Upper lobe of left lung (tissue), 4 donors: ENCODE results near the gene LRCH1.

Experiments used
- EP300 ChIP-seq, 4 donors: sonication (generic); formaldehyde crosslinking; IDR thresholded peaks; one replicate each; pipeline ENCODE4 v1.5.1; 2017; ENCODE audit warnings: antibody characterized with exemption in 4 of 4, control low read depth in 2 of 4
- POLR2A ChIP-seq, 4 donors: fragments of 450-650 bp; IDR thresholded peaks; one replicate each; pipeline ENCODE4 v1.5.1; 2016 to 2017; ENCODE audit warnings: antibody characterized with exemption in 4 of 4, mild to moderate bottlenecking in 2 of 4
- POLR2AphosphoS5 ChIP-seq, 2 donors: sonication (generic); formaldehyde crosslinking; IDR thresholded peaks; one replicate each; pipeline ENCODE4 v1.5.1; 2017; ENCODE audit warnings: antibody characterized with exemption in 2 of 2
- TF ChIP-seq, protein P1 (sequence below), 6 experiments: fragments of 450-650 bp in 4 of 6; fragments of 200-600 bp in 2 of 6; sonication (generic) in 2 of 6; IDR thresholded peaks; one replicate each; pipeline ENCODE4 v1.5.1; 2016 to 2019; ENCODE audit warnings: antibody characterized with exemption in 6 of 6

DNA sequence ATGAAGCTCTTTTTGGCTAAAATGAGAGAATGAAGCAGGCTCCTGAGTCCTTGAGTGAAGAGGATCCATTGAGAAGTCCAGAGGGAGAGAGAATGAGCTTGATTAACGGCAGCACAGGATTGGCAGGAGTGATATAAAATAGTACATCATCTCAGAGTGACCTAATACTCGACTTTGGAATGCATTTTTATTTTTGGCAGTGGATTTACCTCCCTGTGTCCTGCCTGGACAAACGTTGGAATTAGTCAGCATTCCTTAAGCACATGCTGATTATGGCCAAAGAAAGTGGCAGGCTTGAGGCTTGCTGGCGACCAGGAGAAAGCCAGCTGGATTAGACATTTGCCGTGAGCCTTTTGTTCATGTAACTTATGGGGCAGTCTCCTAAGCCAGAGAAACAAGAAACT lies 22.9 kb downstream of the LRCH1 start:
- TF ChIP-seq POLR2AphosphoS5 (IDR thresholded peaks at IDR 0.05) (no peak), POLR2A (IDR thresholded peaks at IDR 0.05) (no peak), EP300 (IDR thresholded peaks at IDR 0.05) (no peak)
- TF ChIP-seq, protein P1, sequence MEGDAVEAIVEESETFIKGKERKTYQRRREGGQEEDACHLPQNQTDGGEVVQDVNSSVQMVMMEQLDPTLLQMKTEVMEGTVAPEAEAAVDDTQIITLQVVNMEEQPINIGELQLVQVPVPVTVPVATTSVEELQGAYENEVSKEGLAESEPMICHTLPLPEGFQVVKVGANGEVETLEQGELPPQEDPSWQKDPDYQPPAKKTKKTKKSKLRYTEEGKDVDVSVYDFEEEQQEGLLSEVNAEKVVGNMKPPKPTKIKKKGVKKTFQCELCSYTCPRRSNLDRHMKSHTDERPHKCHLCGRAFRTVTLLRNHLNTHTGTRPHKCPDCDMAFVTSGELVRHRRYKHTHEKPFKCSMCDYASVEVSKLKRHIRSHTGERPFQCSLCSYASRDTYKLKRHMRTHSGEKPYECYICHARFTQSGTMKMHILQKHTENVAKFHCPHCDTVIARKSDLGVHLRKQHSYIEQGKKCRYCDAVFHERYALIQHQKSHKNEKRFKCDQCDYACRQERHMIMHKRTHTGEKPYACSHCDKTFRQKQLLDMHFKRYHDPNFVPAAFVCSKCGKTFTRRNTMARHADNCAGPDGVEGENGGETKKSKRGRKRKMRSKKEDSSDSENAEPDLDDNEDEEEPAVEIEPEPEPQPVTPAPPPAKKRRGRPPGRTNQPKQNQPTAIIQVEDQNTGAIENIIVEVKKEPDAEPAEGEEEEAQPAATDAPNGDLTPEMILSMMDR (IDR thresholded peaks at IDR 0.05): no peak
